Tibial artery (tissue), 4 donors: Measurements from ENCODE around the gene GLCCI1.

Source experiments
- DNase-seq, 2 donors: peaks; one replicate each; pipeline ENCODE4 v3.0.0-alpha.2; 2019
- H3K27ac ChIP-seq, 2 donors: fragments of 200-600 bp; sonication (generic) in 1 of 2; 1 replicate in 1 of 2; 2 replicates in 1 of 2; pipeline ENCODE4 v1.5.1; 2018 to 2019; ENCODE audit warnings: mild to moderate bottlenecking in 1 of 2
- H3K27me3 ChIP-seq, 2 donors: fragments of 200-600 bp; sonication (generic) in 1 of 2; one replicate each; pipeline versions ENCODE4 v1.5.1 to v1.6.0; 2016 to 2019
- H3K36me3 ChIP-seq, 3 donors: fragments of 200-600 bp; sonication (generic) in 2 of 3; one replicate each; pipeline ENCODE4 v1.5.1; 2016 to 2019; ENCODE audit warnings: mild to moderate bottlenecking in 2 of 3
- H3K4me1 ChIP-seq, 4 donors: fragments of 200-600 bp; sonication (generic) in 2 of 4; 1 replicate in 3 of 4; 2 replicates in 1 of 4; pipeline ENCODE4 v1.5.1; 2016 to 2019
- H3K4me3 ChIP-seq, 2 donors: fragments of 200-600 bp; sonication (generic) in 1 of 2; 1 replicate in 1 of 2; 2 replicates in 1 of 2; pipeline ENCODE4 v1.5.1; 2018 to 2019; ENCODE audit warnings: mild to moderate bottlenecking in 2 of 2
- H3K9me3 ChIP-seq, 3 donors: fragments of 200-600 bp; sonication (generic) in 1 of 3; one replicate each; pipeline ENCODE4 v1.5.1; 2016 to 2019
- CTCF ChIP-seq, 2 experiments: fragments of 200-600 bp in 1 of 2; fragments of 450-650 bp in 1 of 2; IDR thresholded peaks; one replicate each; pipeline ENCODE4 v1.5.1; 2017 to 2019; ENCODE audit warnings: antibody characterized with exemption in 2 of 2, mild to moderate bottlenecking in 1 of 2, moderate library complexity in 1 of 2
- intact Hi-C: fragments of 100-400 bp; cut with DNase I; formaldehyde crosslinking; loops from one replicate; pipeline ENCODE4 v1.15.0; 2023; ENCODE audit warnings: low total_unique reads

GLCCI1 gene

GRCh38 chr7:8068892-8069686 is 100.5 kb downstream of the GLCCI1 start:
- TF ChIP-seq CTCF (IDR thresholded peaks at IDR 0.05), result no peak
- intact Hi-C loops, result loop anchor here (10.0 kb wide), 1 partner anchor 136 kb away; no protein-coding TSS in a partner anchor
- Histone ChIP-seq H3K4me1 (peaks cover 0 to 14% (median 3%) of the 10 kb centered on the region in 4 donors), H3K9me3 (no peaks in the 10 kb centered on the region), H3K27me3 (no peaks in the 10 kb centered on the region), H3K27ac (no peak overlapping the region), H3K4me3 (no peak overlapping the region), H3K36me3 (peaks cover 0 to 10% (median 0%) of the 10 kb centered on the region in 3 donors)
- no peak for DNase-seq

- Histone ChIP-seq H3K27ac (no peak overlapping the region), H3K9me3 (no peaks in the 10 kb centered on the region), H3K4me1 (peaks cover 0 to 5% (median 2%) of the 10 kb centered on the region in 4 donors), H3K27me3 (no peaks in the 10 kb centered on the region), H3K36me3 (peaks cover 0 to 10% (median 0%) of the 10 kb centered on the region in 3 donors), H3K4me3 (no peak overlapping the region)
- no peak for TF ChIP-seq CTCF (IDR thresholded peaks at IDR 0.05)
- DNase-seq, result no peak
- intact Hi-C loops, result no loop called here
These were observed 102.0 kb downstream of the GLCCI1 start for GRCh38 chr7:8070451-8071180.

GRCh38 chr7:8078418-8078817 is 109.8 kb downstream of the GLCCI1 start:
- Histone ChIP-seq H3K4me1 (no peaks in the 10 kb centered on the region), H3K9me3 (no peaks in the 10 kb centered on the region), H3K4me3 (no peak overlapping the region), H3K27me3 (no peaks in the 10 kb centered on the region), H3K36me3 (no peaks in the 10 kb centered on the region), H3K27ac (no peak overlapping the region)
- DNase-seq, result no peak
- TF ChIP-seq CTCF (IDR thresholded peaks at IDR 0.05), result no peak
- intact Hi-C loops, result no loop called here

- no peak for TF ChIP-seq CTCF (IDR thresholded peaks at IDR 0.05)
- intact Hi-C loops, result no loop called here
- Histone ChIP-seq H3K27me3 (no peaks in the 10 kb centered on the region), H3K27ac (no peak overlapping the region), H3K9me3 (no peaks in the 10 kb centered on the region), H3K4me3 (no peak overlapping the region), H3K4me1 (no peaks in the 10 kb centered on the region), H3K36me3 (peaks cover 0 to 16% (median 13%) of the 10 kb centered on the region in 3 donors)
- no peak for DNase-seq
These were observed 114.2 kb downstream of the GLCCI1 start for GRCh38 chr7:8082762-8083161.

GRCh38 chr7:8084836-8085235 is 116.2 kb downstream of the GLCCI1 start:
- H3K9me3 ChIP-seq, result no peaks in the 10 kb centered on the region
- no peaks in the 10 kb centered on the region for H3K4me1 ChIP-seq
- no peak overlapping the region for H3K4me3 ChIP-seq
- no peak for TF ChIP-seq CTCF (IDR thresholded peaks at IDR 0.05)
- no peak overlapping the region for H3K27ac ChIP-seq
- intact Hi-C loops, result no loop called here
- no peaks in the 10 kb centered on the region for H3K27me3 ChIP-seq
- peaks cover 0 to 16% (median 13%) of the 10 kb centered on the region in 3 donors for H3K36me3 ChIP-seq
- DNase-seq, result no peak
